Dendritic cell treated with granulocyte-macrophage colony-stimulating factor and Interleukin-4, amounts not matched to agents 40 ng/mL and 50 ng/mL, for 4 days (primary cell): ENCODE results near the gene CFAP206.

ENCODE experiments used
- H3K27ac Mint-ChIP-seq: one replicate; pipeline ENCODE4 v1.8.0; 2022; ENCODE audit warnings: mild to moderate bottlenecking, mixed read lengths
- H3K27me3 Mint-ChIP-seq: one replicate; pipeline ENCODE4 v1.8.0; 2022; ENCODE audit warnings: mild to moderate bottlenecking, mixed read lengths
- H3K36me3 Mint-ChIP-seq: one replicate; pipeline ENCODE4 v1.8.0; 2022; ENCODE audit warnings: low read depth, mixed read lengths
- H3K4me1 Mint-ChIP-seq: one replicate; pipeline ENCODE4 v1.8.0; 2022; ENCODE audit warnings: low read depth, mixed read lengths
- H3K4me3 Mint-ChIP-seq: one replicate; pipeline ENCODE4 v1.8.0; 2022; ENCODE audit warnings: mild to moderate bottlenecking, moderate library complexity, mixed read lengths
- H3K9me3 Mint-ChIP-seq: one replicate; pipeline ENCODE4 v1.8.0; 2022; ENCODE audit warnings: mixed read lengths
- intact Hi-C: fragments of 100-400 bp; cut with micrococcal nuclease; formaldehyde crosslinking; loops from one replicate; pipeline ENCODE4 v1.15.0; 2022

CFAP206 gene

GRCh38 chr6:87407901-87408720, at the start of gene CFAP206:
CFAP206 (plus strand) TSS chr6:87407972; CDS start chr6:87409840, 1,868 bp downstream.
- H3K27me3 Mint-ChIP-seq = peaks cover 11% of the 10 kb centered on the region
- intact Hi-C loops = loop anchor here (5.0 kb wide), 2 partner anchors 64 to 256 kb away; partner anchors contain the start of gene SLC35A1
- no peaks in the 10 kb centered on the region for H3K9me3 Mint-ChIP-seq
- H3K36me3 Mint-ChIP-seq = no peaks in the 10 kb centered on the region
- peak within 1 kb of the TSS; percentile 87 for H3K4me3 Mint-ChIP-seq
- no peaks in the 10 kb centered on the region for H3K4me1 Mint-ChIP-seq
- H3K27ac Mint-ChIP-seq = peak within 1 kb of the TSS; percentile 76

GRCh38 chr6:87364602-87365252, 43.0 kb upstream of the CFAP206 start:
- intact Hi-C loops = no loop called here
- no peak overlapping the region for H3K27ac Mint-ChIP-seq
- H3K4me3 Mint-ChIP-seq = no peak overlapping the region
- no peaks in the 10 kb centered on the region for H3K36me3 Mint-ChIP-seq
- peaks cover 8% of the 10 kb centered on the region for H3K9me3 Mint-ChIP-seq
- H3K4me1 Mint-ChIP-seq = no peaks in the 10 kb centered on the region
- H3K27me3 Mint-ChIP-seq = no peaks in the 10 kb centered on the region

- Mint-ChIP-seq H3K36me3 (no peaks in the 10 kb centered on the region), H3K27ac (no peak overlapping the region), H3K4me3 (no peak overlapping the region), H3K9me3 (peaks cover 8% of the 10 kb centered on the region), H3K4me1 (no peaks in the 10 kb centered on the region), H3K27me3 (no peaks in the 10 kb centered on the region)
- intact Hi-C loops = no loop called here
Observed at GRCh38 chr6:87366072-87366827, 41.5 kb upstream of the CFAP206 start.

- Mint-ChIP-seq H3K27ac (no peak overlapping the region), H3K27me3 (no peaks in the 10 kb centered on the region), H3K4me1 (no peaks in the 10 kb centered on the region), H3K9me3 (peaks cover 8% of the 10 kb centered on the region), H3K4me3 (no peak overlapping the region), H3K36me3 (no peaks in the 10 kb centered on the region)
- intact Hi-C loops = no loop called here
Observed at GRCh38 chr6:87366899-87367298, 40.9 kb upstream of the CFAP206 start.

- intact Hi-C loops = no loop called here
- no peak overlapping the region for H3K4me3 Mint-ChIP-seq
- no peaks in the 10 kb centered on the region for H3K27me3 Mint-ChIP-seq
- H3K9me3 Mint-ChIP-seq = no peaks in the 10 kb centered on the region
- H3K36me3 Mint-ChIP-seq = no peaks in the 10 kb centered on the region
- H3K4me1 Mint-ChIP-seq = no peaks in the 10 kb centered on the region
- H3K27ac Mint-ChIP-seq = no peak overlapping the region
Observed at GRCh38 chr6:87373377-87373776, 34.4 kb upstream of the CFAP206 start.

GRCh38 chr6:87375315-87375714, 32.5 kb upstream of the CFAP206 start:
- H3K27me3 Mint-ChIP-seq = no peaks in the 10 kb centered on the region
- no peaks in the 10 kb centered on the region for H3K9me3 Mint-ChIP-seq
- peaks cover 9% of the 10 kb centered on the region for H3K4me1 Mint-ChIP-seq
- no peaks in the 10 kb centered on the region for H3K36me3 Mint-ChIP-seq
- no peak overlapping the region for H3K4me3 Mint-ChIP-seq
- intact Hi-C loops = no loop called here
- no peak overlapping the region for H3K27ac Mint-ChIP-seq

- Mint-ChIP-seq H3K27ac (no peak overlapping the region), H3K4me3 (no peak overlapping the region), H3K4me1 (peaks cover 9% of the 10 kb centered on the region), H3K27me3 (no peaks in the 10 kb centered on the region), H3K9me3 (no peaks in the 10 kb centered on the region), H3K36me3 (no peaks in the 10 kb centered on the region)
- intact Hi-C loops = no loop called here
Observed at GRCh38 chr6:87376643-87377042, 31.1 kb upstream of the CFAP206 start.

- H3K36me3 Mint-ChIP-seq = no peaks in the 10 kb centered on the region
- intact Hi-C loops = no loop called here
- H3K4me1 Mint-ChIP-seq = peaks cover 9% of the 10 kb centered on the region
- no peaks in the 10 kb centered on the region for H3K27me3 Mint-ChIP-seq
- no peaks in the 10 kb centered on the region for H3K9me3 Mint-ChIP-seq
- no peak overlapping the region for H3K4me3 Mint-ChIP-seq
- no peak overlapping the region for H3K27ac Mint-ChIP-seq
Observed at GRCh38 chr6:87378947-87379346, 28.8 kb upstream of the CFAP206 start.

GRCh38 chr6:87382861-87383260, 24.9 kb upstream of the CFAP206 start:
- H3K4me3 Mint-ChIP-seq = no peak overlapping the region
- intact Hi-C loops = no loop called here
- H3K4me1 Mint-ChIP-seq = peaks cover 9% of the 10 kb centered on the region
- H3K36me3 Mint-ChIP-seq = no peaks in the 10 kb centered on the region
- no peaks in the 10 kb centered on the region for H3K27me3 Mint-ChIP-seq
- no peak overlapping the region for H3K27ac Mint-ChIP-seq
- no peaks in the 10 kb centered on the region for H3K9me3 Mint-ChIP-seq

- Mint-ChIP-seq H3K27me3 (no peaks in the 10 kb centered on the region), H3K9me3 (no peaks in the 10 kb centered on the region), H3K4me1 (peaks cover 3% of the 10 kb centered on the region), H3K27ac (no peak overlapping the region), H3K4me3 (no peak overlapping the region), H3K36me3 (no peaks in the 10 kb centered on the region)
- intact Hi-C loops = no loop called here
Observed at GRCh38 chr6:87384038-87384437, 23.7 kb upstream of the CFAP206 start.

GRCh38 chr6:87384449-87384848, 23.3 kb upstream of the CFAP206 start:
- H3K4me1 Mint-ChIP-seq = no peaks in the 10 kb centered on the region
- H3K4me3 Mint-ChIP-seq = no peak overlapping the region
- intact Hi-C loops = no loop called here
- H3K27ac Mint-ChIP-seq = no peak overlapping the region
- no peaks in the 10 kb centered on the region for H3K27me3 Mint-ChIP-seq
- no peaks in the 10 kb centered on the region for H3K9me3 Mint-ChIP-seq
- no peaks in the 10 kb centered on the region for H3K36me3 Mint-ChIP-seq

GRCh38 chr6:87391334-87391733, 16.4 kb upstream of the CFAP206 start:
- Mint-ChIP-seq H3K9me3 (no peaks in the 10 kb centered on the region), H3K27me3 (no peaks in the 10 kb centered on the region), H3K4me1 (no peaks in the 10 kb centered on the region), H3K36me3 (no peaks in the 10 kb centered on the region), H3K27ac (no peak overlapping the region), H3K4me3 (no peak overlapping the region)
- intact Hi-C loops = loop anchor here (5.0 to 10.0 kb wide), 4 partner anchors 113 to 1481 kb away; no protein-coding TSS in a partner anchor

GRCh38 chr6:87393026-87393622, 14.6 kb upstream of the CFAP206 start:
- intact Hi-C loops = loop anchor here (5.0 to 10.0 kb wide), 4 partner anchors 112 to 1479 kb away; no protein-coding TSS in a partner anchor
- Mint-ChIP-seq H3K36me3 (no peaks in the 10 kb centered on the region), H3K4me1 (peaks cover 12% of the 10 kb centered on the region), H3K27ac (no peak overlapping the region), H3K27me3 (no peaks in the 10 kb centered on the region), H3K4me3 (no peak overlapping the region), H3K9me3 (no peaks in the 10 kb centered on the region)
